Endothelial cell of umbilical vein (primary cell): ENCODE data around the gene L3MBTL3. TPM values are rescaled to one million over a fixed set of nuclear protein-coding genes. Genes with fewer than 3 reads are reported as not detected.

ENCODE experiments used
- BruUV-seq: library from RNA; stranded (reverse); fragments of 400-500 nt; replicated peaks from 2 replicates; lab custom pipeline; 2021; lab: Mats Ljungman, UMichigan
- CTCF ChIA-PET: fragments of 300-600, 350-600 bp; sonication (Branson Sonifier 250); formaldehyde crosslinking; loops from one replicate; lab custom pipeline; 2021; ENCODE audit warnings: antibody characterized with exemption, inconsistent platforms; lab: Charles Lee
- POLR2A ChIA-PET: fragments of 300-600, 350-600 bp; sonication (Branson Sonifier 250); formaldehyde crosslinking; loops from one replicate; lab custom pipeline; 2021; ENCODE audit warnings: antibody characterized with exemption, inconsistent platforms; lab: Charles Lee
- DNase-seq: peaks from one replicate; pipeline ENCODE4 v3.0.0-alpha.2; 2011; ENCODE audit warnings: low read depth, low spot score
- FAIRE-seq: peaks from 2 replicates; lab custom pipeline; 2011; peaks lifted over from hg19 to GRCh38; lab: Jason Lieb, UNC
- H2AFZ ChIP-seq: 2 replicates; pipeline ENCODE4 v1.6.0; 2012; ENCODE audit warnings: low read depth, low read length, control low read depth, inconsistent platforms
- H3K27ac ChIP-seq: 2 replicates; pipeline ENCODE4 v1.5.1; 2011; ENCODE audit warnings: low read depth, mild to moderate bottlenecking, control low read depth, low read length, moderate library complexity; ENCODE audit not compliant: insufficient read depth
- H3K27me3 ChIP-seq, 2 experiments: 2 replicates each; pipeline versions ENCODE4 v1.6.0 to v1.6.1; 2011; ENCODE audit warnings: low read length in 2 of 2, mixed read lengths in 1 of 2; ENCODE audit not compliant: control insufficient read depth in 2 of 2, insufficient read depth in 2 of 2
- H3K36me3 ChIP-seq, 2 experiments: 2 replicates in 1 of 2; 3 replicates in 1 of 2; pipeline ENCODE4 v1.5.1; 2011; ENCODE audit warnings: low read length in 2 of 2, mild to moderate bottlenecking in 1 of 2, moderate library complexity in 1 of 2; ENCODE audit not compliant: control insufficient read depth in 2 of 2, insufficient read depth in 2 of 2; ENCODE audit errors: extremely low read depth in 1 of 2
- H3K4me1 ChIP-seq: 3 replicates; pipeline ENCODE4 v1.5.1; 2011; ENCODE audit warnings: mild to moderate bottlenecking, low read length; ENCODE audit not compliant: control insufficient read depth, insufficient read depth; ENCODE audit errors: extremely low read depth
- H3K4me2 ChIP-seq: 2 replicates; pipeline ENCODE4 v1.6.1; 2011; ENCODE audit warnings: low read length, control low read depth, mixed read lengths; ENCODE audit not compliant: insufficient read depth
- H3K4me3 ChIP-seq, 3 experiments: fragments of 200-600 bp in 1 of 3; sonication (generic), shearing (Covaris generic) in 1 of 3; replicated peaks in 1 of 3; 2 replicates each; pipeline ENCODE4 v1.5.1; 2011 to 2016; ENCODE audit warnings: control low read depth in 3 of 3, low read length in 3 of 3, mild to moderate bottlenecking in 2 of 3, inconsistent platforms in 1 of 3, low read depth in 1 of 3, moderate library complexity in 1 of 3; ENCODE audit not compliant: insufficient read depth in 1 of 3
- H3K79me2 ChIP-seq: 2 replicates; pipeline ENCODE4 v1.6.0; 2012; ENCODE audit warnings: low read length, inconsistent platforms; ENCODE audit not compliant: control insufficient read depth, insufficient read depth
- H3K9ac ChIP-seq: replicated peaks from 2 replicates; pipeline ENCODE3; 2011; ENCODE audit warnings: low read length, control low read depth; ENCODE audit not compliant: insufficient read depth; ENCODE audit errors: extremely low read depth
- H3K9me1 ChIP-seq: replicated peaks from 3 replicates; pipeline ENCODE4 v1.6.0; 2011; ENCODE audit warnings: mild to moderate bottlenecking, low read length; ENCODE audit not compliant: control insufficient read depth, insufficient read depth; ENCODE audit errors: extremely low read depth
- H3K9me3 ChIP-seq: replicated peaks from 2 replicates; pipeline ENCODE4 v1.5.1; 2012; ENCODE audit warnings: low read length, inconsistent platforms; ENCODE audit not compliant: control insufficient read depth, insufficient read depth
- H4K20me1 ChIP-seq: replicated peaks from 2 replicates; pipeline ENCODE3; 2011; ENCODE audit warnings: mild to moderate bottlenecking, low read length; ENCODE audit not compliant: control insufficient read depth, insufficient read depth; ENCODE audit errors: extremely low read depth
- EZH2 ChIP-seq: IDR thresholded peaks from 2 replicates; pipeline ENCODE4 v1.6.1; 2012; ENCODE audit warnings: borderline replicate concordance, low read depth, mild to moderate bottlenecking, moderate library complexity, low read length, inconsistent platforms; ENCODE audit not compliant: severe bottlenecking
- FOS ChIP-seq: IDR thresholded peaks from 2 replicates; pipeline ENCODE4 v1.6.1; 2011; ENCODE audit warnings: mild to moderate bottlenecking, low read length, moderate library complexity, borderline replicate concordance; ENCODE audit not compliant: insufficient read depth
- GATA2 ChIP-seq: IDR thresholded peaks from 2 replicates; pipeline ENCODE4 v1.7.0; 2011; ENCODE audit warnings: low read depth, mild to moderate bottlenecking, moderate library complexity, mixed read lengths, low read length; ENCODE audit not compliant: insufficient read length, insufficient read depth
- JUN ChIP-seq: IDR thresholded peaks from 2 replicates; pipeline ENCODE4 v1.6.1; 2011; ENCODE audit warnings: borderline replicate concordance, low read depth; ENCODE audit not compliant: insufficient read length, insufficient read depth
- MYC ChIP-seq: IDR thresholded peaks from one replicate; pipeline ENCODE4 v1.6.1; 2011; ENCODE audit warnings: mild to moderate bottlenecking, low read depth, low read length
- dilution Hi-C: fragments of 300-500 bp; cut with MboI; formaldehyde crosslinking; loops from one replicate; pipeline ENCODE4 v1.15.0; 2019; ENCODE audit warnings: low sequenced_read_pairs; ENCODE audit not compliant: extremely low pct_ligation_motif_present
- intact Hi-C: fragments of 100-400 bp; cut with micrococcal nuclease; formaldehyde crosslinking; loops from one replicate; pipeline ENCODE4 v1.10.0; 2022
- polyA plus RNA-seq, 4 experiments: library from polyadenylated mRNA; depleted of rRNA in 3 of 4; stranded (reverse) in 3 of 4; unstranded in 1 of 4; fragments of >200 nt; gene quantifications; 2 replicates each; pipeline versions ENCODE4 v1.2.1 to v1.2.3, GENCODE V29; 2011 to 2012; ENCODE audit warnings: missing spikeins in 1 of 4
- total RNA-seq: library from RNA; stranded (reverse); gene quantifications from 2 replicates; pipeline ENCODE4 v1.2.3, GENCODE V29; 2021
- TF ChIP-seq, protein P1 (sequence below): IDR thresholded peaks from 2 replicates; pipeline ENCODE4 v1.6.1; 2011; ENCODE audit not compliant: insufficient read depth, insufficient read length
- TF ChIP-seq, protein P2 (sequence below), 2 donors: IDR thresholded peaks; 1 replicate in 1 of 2; 2 replicates in 1 of 2; pipeline ENCODE4 v1.5.1; 2011; ENCODE audit warnings: low read length in 2 of 2, mild to moderate bottlenecking in 2 of 2, moderate library complexity in 2 of 2, control low read depth in 1 of 2, inconsistent platforms in 1 of 2, low read depth in 1 of 2; ENCODE audit not compliant: insufficient read depth in 1 of 2; ENCODE audit errors: extremely low read depth in 1 of 2

Gene L3MBTL3
- total and polyA plus RNA-seq, 2 donors (not counting 3 experiments of a cell fraction or from before 2014, with no cell fraction given) = 26.5 to 86.1 TPM

DNA sequence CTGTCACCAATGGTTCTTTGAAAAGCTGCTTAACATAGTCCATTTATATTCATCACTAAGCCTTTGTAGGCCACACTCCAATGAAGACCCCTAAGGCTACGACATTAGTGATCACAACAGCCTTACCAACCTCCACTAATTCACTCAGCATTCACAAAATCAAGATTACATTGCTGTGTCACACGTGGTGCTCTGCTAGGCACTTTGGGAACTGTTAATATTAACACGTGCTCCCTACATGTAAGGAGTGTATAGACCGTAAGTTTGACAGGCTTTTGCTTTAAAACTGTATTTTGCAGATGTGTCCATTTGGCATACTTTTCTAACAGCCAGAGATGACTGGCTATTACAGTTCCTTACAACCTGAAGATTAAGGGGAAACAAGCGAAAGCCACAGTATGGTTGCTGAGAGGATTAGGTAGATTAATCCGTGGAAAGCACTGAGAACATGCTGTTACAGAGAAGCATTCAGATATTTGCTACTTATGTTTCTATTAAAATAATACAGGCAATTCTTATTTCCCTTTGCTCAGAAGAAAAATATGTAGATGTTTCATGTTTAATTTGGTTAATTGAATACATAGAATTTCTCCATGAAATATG lies 134.6 kb downstream of the L3MBTL3 start:
- no peak overlapping the region for H3K27ac ChIP-seq
- CTCF ChIA-PET = no interaction called here
- BruUV-seq = no TSS peak
- dilution Hi-C loops (no loop called here), intact Hi-C loops (no loop called here)
- no peaks in the 10 kb centered on the region for H3K27me3 ChIP-seq
- FAIRE-seq (no peak), DNase-seq (no peak)
- H3K4me3 ChIP-seq = no peak overlapping the region
- no peaks in the 10 kb centered on the region for H3K79me2 ChIP-seq
- no peaks in the 10 kb centered on the region for H3K36me3 ChIP-seq
- no peak overlapping the region for H2AFZ ChIP-seq
- no peak for TF ChIP-seq GATA2
- TF ChIP-seq, protein P1, sequence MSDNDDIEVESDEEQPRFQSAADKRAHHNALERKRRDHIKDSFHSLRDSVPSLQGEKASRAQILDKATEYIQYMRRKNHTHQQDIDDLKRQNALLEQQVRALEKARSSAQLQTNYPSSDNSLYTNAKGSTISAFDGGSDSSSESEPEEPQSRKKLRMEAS = no peak
- no peak for TF ChIP-seq MYC
- TF ChIP-seq, protein P2, sequence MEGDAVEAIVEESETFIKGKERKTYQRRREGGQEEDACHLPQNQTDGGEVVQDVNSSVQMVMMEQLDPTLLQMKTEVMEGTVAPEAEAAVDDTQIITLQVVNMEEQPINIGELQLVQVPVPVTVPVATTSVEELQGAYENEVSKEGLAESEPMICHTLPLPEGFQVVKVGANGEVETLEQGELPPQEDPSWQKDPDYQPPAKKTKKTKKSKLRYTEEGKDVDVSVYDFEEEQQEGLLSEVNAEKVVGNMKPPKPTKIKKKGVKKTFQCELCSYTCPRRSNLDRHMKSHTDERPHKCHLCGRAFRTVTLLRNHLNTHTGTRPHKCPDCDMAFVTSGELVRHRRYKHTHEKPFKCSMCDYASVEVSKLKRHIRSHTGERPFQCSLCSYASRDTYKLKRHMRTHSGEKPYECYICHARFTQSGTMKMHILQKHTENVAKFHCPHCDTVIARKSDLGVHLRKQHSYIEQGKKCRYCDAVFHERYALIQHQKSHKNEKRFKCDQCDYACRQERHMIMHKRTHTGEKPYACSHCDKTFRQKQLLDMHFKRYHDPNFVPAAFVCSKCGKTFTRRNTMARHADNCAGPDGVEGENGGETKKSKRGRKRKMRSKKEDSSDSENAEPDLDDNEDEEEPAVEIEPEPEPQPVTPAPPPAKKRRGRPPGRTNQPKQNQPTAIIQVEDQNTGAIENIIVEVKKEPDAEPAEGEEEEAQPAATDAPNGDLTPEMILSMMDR (IDR thresholded peaks at IDR 0.05; ENCODE audit: extremely low read depth in 1 of 2, insufficient read depth in 1 of 2, low read depth in 1 of 2, low read length in 2 of 2) = no peak
- TF ChIP-seq FOS = no peak
- TF ChIP-seq EZH2 = no peak
- TF ChIP-seq JUN = no peak
- no peaks in the 10 kb centered on the region for H4K20me1 ChIP-seq
- POLR2A ChIA-PET = no interaction called here
- no peak overlapping the region for H3K9ac ChIP-seq
- no peaks in the 10 kb centered on the region for H3K9me1 ChIP-seq
- H3K9me3 ChIP-seq = no peaks in the 10 kb centered on the region
- no peaks in the 10 kb centered on the region for H3K4me1 ChIP-seq
- H3K4me2 ChIP-seq = no peak overlapping the region
